EH (cell line): ENCODE results near the gene EPHA2.
A peak's percentile ranks its signal among the peaks of the same experiment; 100 is the strongest.
"Not testable (repeated sequence)": the region's sequence is repeated elsewhere in the genome, so short reads cannot be mapped to it uniquely, and the experiment has no call there.

Experiments used
- DNase-seq: peaks from one replicate; pipeline ENCODE4 v3.0.0-alpha.2; 2015; ENCODE audit warnings: low read depth

The EPHA2 gene

DNA sequence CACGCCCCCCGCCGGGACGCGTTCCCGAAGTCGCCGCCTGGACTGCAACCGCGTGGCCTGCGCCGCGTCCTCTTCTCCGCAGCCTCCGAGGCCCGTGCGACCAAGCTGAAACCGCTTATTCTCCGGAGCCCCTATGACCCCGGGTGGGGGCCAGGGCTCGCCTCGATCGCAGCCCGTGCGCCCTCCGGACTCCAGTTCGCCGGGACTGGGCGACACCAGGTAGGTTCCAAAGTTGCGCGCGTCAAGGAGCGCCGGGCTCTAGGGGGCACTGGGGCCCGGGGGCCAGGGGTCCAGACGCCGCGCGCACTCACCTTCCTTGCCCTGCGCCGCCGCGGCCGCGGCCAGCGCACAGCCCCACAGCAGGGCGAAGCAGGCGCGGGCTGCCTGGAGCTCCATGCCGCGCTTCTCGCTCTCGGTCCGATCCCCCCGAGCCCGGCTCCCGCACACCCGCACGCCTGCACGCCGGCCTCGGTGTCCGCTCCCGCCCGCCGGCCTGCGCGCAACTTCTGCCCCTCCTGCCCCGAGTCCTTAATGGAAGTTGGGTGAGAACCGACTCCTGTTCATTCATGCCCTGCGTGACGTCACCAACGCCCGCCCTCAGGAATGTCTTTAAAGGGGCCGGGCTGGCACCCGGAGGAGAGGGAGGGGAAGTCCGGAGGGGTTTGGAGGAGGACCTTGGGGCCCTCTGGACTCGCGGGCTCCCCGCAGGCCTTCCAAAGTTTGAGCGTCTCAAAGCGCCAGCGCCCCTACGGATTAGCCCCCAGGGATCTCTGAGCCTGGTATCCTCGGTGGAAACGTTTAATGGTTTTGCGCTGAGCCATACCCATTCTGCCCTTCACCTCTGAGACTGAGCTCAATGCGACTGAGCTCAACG is at the start of gene EPHA2:
Gene EPHA2 (minus strand): TSS at position 533 of the 874 bp plus-strand sequence. CDS start 137 bp downstream, at position 396.
- DNase-seq: peak; percentile 90

DNA sequence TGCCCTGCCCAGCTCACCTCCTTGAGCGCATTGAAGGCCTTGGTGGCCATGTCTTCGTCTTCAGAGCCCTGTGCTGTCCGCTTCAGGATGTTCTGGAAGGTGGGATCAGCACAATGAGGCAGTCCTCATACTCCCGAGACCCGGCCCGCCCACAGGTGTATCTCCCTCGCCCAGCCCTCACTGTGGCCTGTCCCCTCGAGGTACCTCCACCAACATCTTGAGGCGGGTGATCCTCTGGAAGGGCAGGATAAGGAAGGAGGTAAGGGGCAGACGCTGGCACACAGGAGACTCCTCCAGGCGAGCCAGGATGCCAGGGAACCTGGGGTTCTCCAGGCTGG is 49.4 kb upstream of the EPHA2 start:
- DNase-seq: no peak

DNA sequence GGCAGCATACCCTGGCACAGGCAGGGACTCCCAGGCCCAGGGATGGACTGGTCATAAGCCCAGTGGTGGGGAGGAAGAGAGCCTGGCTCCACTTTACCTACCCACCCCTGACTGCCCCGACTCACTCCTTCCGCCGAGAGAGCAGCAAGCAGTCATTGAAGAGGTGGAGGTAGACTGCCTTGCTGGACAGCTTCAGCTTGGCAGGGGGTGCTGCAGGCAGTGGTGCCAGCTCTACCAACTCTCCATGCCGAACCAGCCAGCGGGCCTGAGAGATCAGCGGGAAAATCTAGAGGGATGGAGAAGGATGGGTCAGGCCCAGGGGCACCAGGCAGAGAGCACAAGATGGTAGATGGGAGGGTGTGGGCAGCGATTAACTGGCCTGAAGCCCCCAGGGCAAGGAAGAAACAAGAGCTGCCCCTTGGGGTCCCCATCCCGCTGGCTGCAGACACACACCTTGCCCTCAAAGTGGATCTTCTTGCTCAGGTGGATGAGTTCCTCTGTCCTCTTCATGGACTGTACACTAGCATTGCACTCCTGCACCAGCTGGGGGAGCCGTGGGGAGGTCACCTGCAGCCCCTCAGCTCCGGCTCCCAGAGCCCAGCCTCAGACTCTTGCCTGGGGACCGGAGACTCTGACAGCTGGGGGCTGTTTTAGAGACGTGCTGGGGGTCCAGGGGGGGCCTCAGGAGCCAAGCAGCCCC is 48.9 kb upstream of the EPHA2 start:
- DNase-seq: no peak

- DNase-seq: no peak
These were observed 48.3 kb upstream of the EPHA2 start for GRCh38 chr1:16204216-16204615.

DNA sequence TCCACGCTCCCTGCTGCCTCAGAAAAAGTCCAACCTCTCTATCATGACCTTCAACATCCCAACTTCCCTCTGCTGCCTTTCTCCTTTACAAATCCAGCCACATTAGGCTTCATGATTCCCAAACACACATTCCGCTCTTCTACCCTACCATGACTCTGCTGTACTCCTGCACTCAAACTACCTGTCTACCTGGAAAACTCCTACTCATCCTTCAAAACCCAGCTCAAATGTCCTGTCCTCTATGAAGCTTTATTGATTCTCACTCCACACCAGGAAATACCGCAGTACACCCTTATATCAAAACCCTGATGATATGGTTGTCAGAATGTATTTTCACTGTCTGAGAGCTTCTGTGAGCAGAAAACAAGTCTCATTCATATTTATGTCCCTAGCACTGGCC is 47.7 kb upstream of the EPHA2 start:
- no peak for DNase-seq

DNA sequence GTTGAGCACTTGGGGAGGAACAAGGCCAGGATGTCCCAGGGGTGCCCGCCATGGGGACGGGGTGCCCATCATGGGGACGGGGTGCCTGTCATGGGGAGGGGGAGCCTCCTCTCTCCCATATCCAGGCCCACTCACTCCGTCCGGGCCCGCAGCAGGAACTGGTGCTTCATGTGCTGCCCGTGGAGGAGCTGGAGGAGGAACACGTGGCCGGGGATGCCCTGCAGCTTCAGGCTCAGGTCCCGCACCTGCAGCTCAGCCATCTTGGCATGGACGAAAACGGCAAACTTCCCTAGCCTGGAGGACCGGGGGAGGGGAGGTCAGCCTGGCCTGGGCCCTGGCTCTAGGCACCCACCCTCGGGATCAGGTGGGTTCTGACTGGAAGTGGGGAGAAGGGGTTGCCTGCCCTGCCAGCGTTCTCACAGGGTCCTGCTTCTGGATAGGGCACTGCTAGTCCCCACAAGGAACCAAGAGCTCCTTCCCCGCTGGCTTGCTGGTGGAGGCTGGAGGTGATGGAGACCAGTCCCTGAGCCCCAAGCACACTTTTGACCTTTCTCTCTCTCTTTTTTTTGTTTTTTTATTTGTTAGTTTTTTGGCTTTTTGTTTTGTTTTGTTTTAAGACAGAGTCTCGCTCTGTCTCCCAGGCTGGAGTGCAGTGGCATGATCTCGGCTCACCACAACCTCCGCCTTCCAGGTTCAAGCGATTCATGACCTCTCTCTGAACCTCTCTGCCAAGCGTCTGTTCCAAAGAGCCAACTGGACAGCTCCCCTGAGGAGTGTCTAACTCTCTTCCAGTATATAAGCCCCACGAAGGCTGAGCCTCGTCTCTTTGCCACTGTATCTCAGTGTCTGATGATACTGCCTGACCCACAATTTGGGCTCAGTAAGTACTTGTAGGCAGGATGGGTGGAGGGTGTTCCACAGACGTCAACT is 46.7 kb upstream of the EPHA2 start:
- DNase-seq: no peak

GRCh38 chr1:16199700-16200099 is 43.8 kb upstream of the EPHA2 start:
- no peak for DNase-seq

DNA sequence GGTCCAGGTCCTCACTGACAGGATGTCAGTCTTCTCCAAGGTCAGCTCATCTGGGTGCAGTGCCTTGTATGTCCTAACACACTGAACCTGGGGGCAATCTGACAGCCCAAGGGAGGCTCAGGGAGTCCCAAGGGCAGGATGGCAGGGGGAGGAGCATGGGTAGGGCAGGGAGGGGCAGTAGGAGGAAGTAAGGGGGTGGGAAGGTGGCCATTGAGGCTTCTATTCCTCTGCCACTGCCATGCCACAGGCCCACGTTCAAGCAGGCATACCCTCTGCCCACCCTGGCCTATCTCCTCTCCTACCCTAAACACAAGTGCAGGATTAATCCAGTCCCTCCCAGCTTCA is 43.3 kb upstream of the EPHA2 start:
- DNase-seq: no peak

DNA sequence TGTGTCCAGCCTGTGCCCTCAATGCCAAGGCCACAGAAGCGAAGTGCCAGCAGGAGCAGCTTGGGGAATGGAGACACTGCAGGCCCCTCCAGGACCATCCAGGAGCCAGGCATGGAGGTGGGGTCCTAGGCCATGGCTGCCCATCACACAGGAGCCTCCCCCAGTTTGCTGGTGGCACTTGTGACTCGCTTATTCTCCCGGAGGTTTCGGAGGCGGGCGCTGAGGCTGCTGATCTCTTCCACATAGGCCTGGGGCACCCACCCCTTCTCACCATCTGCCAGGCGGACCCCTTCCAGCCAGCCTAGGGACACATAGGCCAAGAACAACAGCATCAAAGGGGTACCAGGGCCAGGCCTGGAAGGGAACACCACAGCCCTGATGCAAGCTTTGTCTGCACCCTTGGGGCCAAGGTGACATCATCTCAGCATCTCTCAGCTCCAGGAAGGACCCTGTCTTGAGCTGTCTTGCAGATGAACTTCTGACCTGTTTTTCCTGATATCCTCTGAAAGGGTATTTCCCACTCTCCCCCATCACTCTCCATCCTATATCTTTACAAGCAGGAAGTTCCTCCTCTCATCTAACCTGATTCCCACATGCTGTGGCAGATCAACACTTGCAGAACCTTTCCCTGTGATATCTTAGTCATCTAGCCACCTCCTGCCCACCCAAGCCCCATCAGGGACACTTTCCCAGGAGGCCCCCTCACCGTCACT is 42.7 kb upstream of the EPHA2 start:
- no peak for DNase-seq

DNA sequence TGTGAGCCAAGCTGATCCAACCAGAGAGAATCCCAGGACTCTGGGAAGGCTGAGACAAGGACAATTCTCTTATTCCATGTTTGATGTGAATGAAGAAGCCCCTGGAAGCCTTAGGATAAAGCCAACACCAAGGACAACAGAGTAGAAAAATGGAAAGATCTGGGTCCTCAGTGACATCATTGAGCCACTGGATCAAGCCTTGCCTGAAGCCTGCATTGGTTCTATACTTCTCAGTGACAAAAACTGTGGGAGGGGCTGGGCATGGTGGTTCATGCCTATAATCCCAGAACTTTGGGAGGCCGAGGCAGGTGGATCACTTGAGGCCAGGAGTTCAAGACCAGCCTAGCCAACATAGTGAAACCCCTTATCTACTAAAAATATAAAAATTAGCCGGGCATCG is 41.0 kb upstream of the EPHA2 start:
- no peak for DNase-seq

- not testable (repeated sequence) for DNase-seq
These were observed 40.3 kb upstream of the EPHA2 start for GRCh38 chr1:16196139-16196538.

- no peak for DNase-seq
These were observed 39.6 kb upstream of the EPHA2 start for GRCh38 chr1:16195518-16195905.

GRCh38 chr1:16191916-16192546 is 36.2 kb upstream of the EPHA2 start:
- no peak for DNase-seq

- no peak for DNase-seq
These were observed 35.4 kb upstream of the EPHA2 start for GRCh38 chr1:16191309-16191708.

GRCh38 chr1:16189921-16190621 is 34.2 kb upstream of the EPHA2 start:
- peak; percentile 44 for DNase-seq

- peak; percentile 45 for DNase-seq
These were observed 33.1 kb upstream of the EPHA2 start for GRCh38 chr1:16189003-16189402.

- peak; percentile 75 for DNase-seq
These were observed 32.0 kb upstream of the EPHA2 start for GRCh38 chr1:16187748-16188401.

DNA sequence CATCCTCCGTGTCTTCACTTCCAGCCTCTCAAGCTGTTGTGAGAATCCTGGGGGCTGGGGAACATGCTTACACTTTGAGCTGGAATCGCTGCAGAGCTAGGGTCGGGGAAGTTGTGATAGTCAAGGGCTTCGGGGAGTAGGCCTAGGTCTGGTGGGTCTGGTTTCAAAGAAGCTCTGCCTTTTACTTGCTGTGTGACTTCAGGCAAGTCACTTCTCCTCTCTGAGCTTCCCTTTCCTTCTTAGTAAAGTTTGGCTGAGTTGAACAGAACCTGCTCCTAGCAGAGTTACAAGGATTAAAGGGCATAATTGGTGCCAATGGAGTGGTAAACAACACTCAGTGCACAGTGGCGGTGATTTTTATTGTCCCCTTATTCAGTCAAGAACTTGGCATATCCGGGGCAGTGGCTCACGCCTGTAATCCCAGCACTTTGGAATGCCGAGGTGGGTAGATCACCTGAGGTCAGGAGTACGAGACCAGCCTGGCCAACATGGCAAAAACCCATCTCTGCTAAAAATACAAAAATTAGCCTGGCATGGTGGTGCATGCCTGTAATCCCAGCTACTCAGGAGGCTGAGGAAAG is 30.9 kb upstream of the EPHA2 start:
- no peak for DNase-seq

GRCh38 chr1:16184557-16185303 is 28.9 kb upstream of the EPHA2 start:
- no peak for DNase-seq
